OCI-LY7 (cell line): ENCODE data around the gene ZSCAN25. TPM values are rescaled to one million over a fixed set of nuclear protein-coding genes. Genes with fewer than 3 reads are reported as not detected.

Source experiments
- BruUV-seq: library from RNA; stranded (reverse); fragments of 400-500 nt; replicated peaks from 2 replicates; lab custom pipeline; 2021; lab: Mats Ljungman, UMichigan
- CTCF ChIA-PET: fragments of 300-600 bp; sonication (Branson Sonifier 250); formaldehyde crosslinking; loops from one replicate; lab custom pipeline; 2022; ENCODE audit warnings: antibody characterized with exemption; ENCODE audit not compliant: unreplicated experiment; lab: Charles Lee
- POLR2A ChIA-PET: fragments of 300-600 bp; sonication (Branson Sonifier 250); formaldehyde crosslinking; loops from one replicate; lab custom pipeline; 2022; ENCODE audit warnings: antibody characterized with exemption; lab: Charles Lee
- DNase-seq: peaks from one replicate; pipeline ENCODE4 v3.0.0-alpha.2; 2015; ENCODE audit warnings: low spot score
- H2AFZ ChIP-seq: fragments of 200-600 bp; sonication (generic), shearing (Covaris generic); 2 replicates; pipeline ENCODE4 v1.6.1; 2014; ENCODE audit warnings: mild to moderate bottlenecking, antibody characterized with exemption, low read length, moderate library complexity
- H3K27ac ChIP-seq: fragments of 200-600 bp; sonication (generic); 2 replicates; pipeline ENCODE4 v1.5.1; 2014; ENCODE audit warnings: mixed run types, low read depth, mild to moderate bottlenecking, moderate library complexity, low read length, inconsistent platforms; ENCODE audit not compliant: poor library complexity, severe bottlenecking
- H3K36me3 ChIP-seq: fragments of 200-600 bp; sonication (generic); 2 replicates; pipeline ENCODE4 v1.6.1; 2014; ENCODE audit warnings: mild to moderate bottlenecking, antibody characterized with exemption, low read length, moderate library complexity, mixed read lengths; ENCODE audit not compliant: insufficient read depth
- H3K4me1 ChIP-seq: fragments of 200-600 bp; sonication (generic); 2 replicates; pipeline ENCODE4 v1.5.1; 2014; ENCODE audit warnings: mild to moderate bottlenecking, low read length; ENCODE audit not compliant: insufficient read depth, poor library complexity, severe bottlenecking
- H3K4me2 ChIP-seq: fragments of 200-600 bp; sonication (generic); 2 replicates; pipeline ENCODE4 v1.6.1; 2014; ENCODE audit warnings: mild to moderate bottlenecking, low read length
- H3K4me3 ChIP-seq: fragments of 200-600 bp; sonication (generic); 2 replicates; pipeline ENCODE4 v1.5.1; 2014; ENCODE audit warnings: mild to moderate bottlenecking, low read depth, low read length; ENCODE audit not compliant: poor library complexity, severe bottlenecking
- H3K79me2 ChIP-seq: fragments of 200-600 bp; sonication (generic); 2 replicates; pipeline ENCODE4 v1.6.1; 2016; ENCODE audit warnings: low read depth, mild to moderate bottlenecking, low read length, moderate library complexity, mixed read lengths; ENCODE audit not compliant: insufficient read depth
- H3K9me2 ChIP-seq: fragments of 200-600 bp; sonication (generic); 2 replicates; pipeline ENCODE4 v1.6.1; 2016; ENCODE audit warnings: mild to moderate bottlenecking, low read length, mixed read lengths; ENCODE audit not compliant: insufficient read depth
- H3K9me3 ChIP-seq: fragments of 200-600 bp; sonication (generic); 2 replicates; pipeline ENCODE4 v1.6.1; 2014; ENCODE audit warnings: mild to moderate bottlenecking, mixed run types, low read length, mixed read lengths
- H4K20me1 ChIP-seq: fragments of 200-600 bp; sonication (generic); 2 replicates; pipeline ENCODE4 v1.6.1; 2014; ENCODE audit warnings: mild to moderate bottlenecking, antibody characterized with exemption, low read length, moderate library complexity, mixed read lengths; ENCODE audit not compliant: insufficient read depth
- EZH2phosphoT487 ChIP-seq: fragments of 200-600 bp; sonication (generic); IDR thresholded peaks from 2 replicates; pipeline ENCODE4 v1.6.1; 2018; ENCODE audit warnings: low read depth, borderline replicate concordance, mild to moderate bottlenecking, mixed run types, antibody characterized with exemption, low read length, moderate library complexity, mixed read lengths
- intact Hi-C: fragments of 100-400 bp; cut with micrococcal nuclease; formaldehyde crosslinking; loops from one replicate; pipeline ENCODE4 v1.10.0; 2022; ENCODE audit not compliant: unreplicated experiment
- total RNA-seq, 2 experiments: library from RNA; depleted of rRNA in 1 of 2; stranded (reverse); fragments of >200 nt in 1 of 2; shearing (Covaris generic) in 1 of 2; gene quantifications; 2 replicates each; pipeline ENCODE4 v1.2.3, GENCODE V29; 2014 to 2022
- TF ChIP-seq, protein P1 (sequence below): fragments of 200-600 bp; sonication (generic); conservative IDR thresholded peaks from 2 replicates; pipeline ENCODE4 v1.5.1; 2014; ENCODE audit warnings: mild to moderate bottlenecking, antibody characterized with exemption, low read length, moderate library complexity, mixed read lengths

The ZSCAN25 gene
- total RNA-seq, 2 experiments from 2014 or later = 12.0 to 14.3 TPM

DNA sequence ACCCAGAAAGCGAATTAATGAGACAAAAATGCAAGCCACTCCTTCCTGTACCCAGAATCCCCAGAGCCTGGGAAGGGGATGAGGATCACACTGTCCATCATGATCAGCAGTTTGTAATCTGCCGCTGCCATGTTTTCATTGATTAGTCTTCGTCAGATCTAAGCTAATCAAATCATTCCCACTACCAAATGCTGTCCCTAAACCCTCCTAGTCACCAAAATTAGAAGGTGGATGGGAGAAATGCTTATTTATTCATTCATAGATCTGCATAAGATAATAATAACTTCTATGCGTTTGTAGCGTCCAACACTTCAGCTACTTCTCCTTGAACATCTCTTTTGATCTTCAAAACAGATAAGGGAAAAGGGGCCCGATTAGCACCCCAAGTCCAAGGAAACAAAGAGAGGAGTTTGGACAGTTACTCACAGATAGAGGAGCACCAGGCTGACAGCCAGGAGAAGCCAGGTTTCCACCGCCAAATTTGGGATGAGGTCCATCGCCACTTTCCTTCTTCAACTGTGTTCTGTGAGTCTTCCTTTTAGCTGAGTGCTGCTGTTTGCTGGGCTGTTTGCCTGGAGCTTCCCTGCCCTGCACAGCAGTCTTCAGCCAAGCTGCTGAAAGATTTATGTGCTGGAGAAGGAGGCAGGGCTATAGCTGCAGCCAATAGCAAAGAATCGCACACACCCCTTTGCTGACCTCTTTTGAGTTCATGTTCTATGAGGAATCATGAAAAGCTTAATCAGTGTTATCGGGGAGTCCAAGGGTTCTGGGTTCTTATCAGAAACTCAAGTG lies 62.9 kb downstream of the ZSCAN25 start, which contains the start of gene CYP3A5:
TSS of gene CYP3A5 (minus strand) at position 597 of the 792 bp plus-strand sequence. CDS start at position 497, 100 bp downstream.
- DNase-seq = no peak
- no peak for TF ChIP-seq EZH2phosphoT487
- TF ChIP-seq, protein P1, sequence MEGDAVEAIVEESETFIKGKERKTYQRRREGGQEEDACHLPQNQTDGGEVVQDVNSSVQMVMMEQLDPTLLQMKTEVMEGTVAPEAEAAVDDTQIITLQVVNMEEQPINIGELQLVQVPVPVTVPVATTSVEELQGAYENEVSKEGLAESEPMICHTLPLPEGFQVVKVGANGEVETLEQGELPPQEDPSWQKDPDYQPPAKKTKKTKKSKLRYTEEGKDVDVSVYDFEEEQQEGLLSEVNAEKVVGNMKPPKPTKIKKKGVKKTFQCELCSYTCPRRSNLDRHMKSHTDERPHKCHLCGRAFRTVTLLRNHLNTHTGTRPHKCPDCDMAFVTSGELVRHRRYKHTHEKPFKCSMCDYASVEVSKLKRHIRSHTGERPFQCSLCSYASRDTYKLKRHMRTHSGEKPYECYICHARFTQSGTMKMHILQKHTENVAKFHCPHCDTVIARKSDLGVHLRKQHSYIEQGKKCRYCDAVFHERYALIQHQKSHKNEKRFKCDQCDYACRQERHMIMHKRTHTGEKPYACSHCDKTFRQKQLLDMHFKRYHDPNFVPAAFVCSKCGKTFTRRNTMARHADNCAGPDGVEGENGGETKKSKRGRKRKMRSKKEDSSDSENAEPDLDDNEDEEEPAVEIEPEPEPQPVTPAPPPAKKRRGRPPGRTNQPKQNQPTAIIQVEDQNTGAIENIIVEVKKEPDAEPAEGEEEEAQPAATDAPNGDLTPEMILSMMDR = no peak
- H3K4me2 ChIP-seq = no peak within 1 kb of the TSS
- POLR2A ChIA-PET = no interaction called here
- no peak within 1 kb of the TSS for H2AFZ ChIP-seq
- H3K36me3 ChIP-seq = no peaks in the 10 kb centered on the region
- H3K27ac ChIP-seq = no peak within 1 kb of the TSS
- H3K9me3 ChIP-seq = no peaks in the 10 kb centered on the region
- H3K9me2 ChIP-seq = no peaks in the 10 kb centered on the region
- intact Hi-C loops = no loop called here
- no peak within 1 kb of the TSS for H3K4me3 ChIP-seq
- H3K4me1 ChIP-seq = no peaks in the 10 kb centered on the region
- CTCF ChIA-PET = no interaction called here
- BruUV-seq = no TSS peak
- H3K79me2 ChIP-seq = no peaks in the 10 kb centered on the region
- H4K20me1 ChIP-seq = no peaks in the 10 kb centered on the region

Other genes starting within 250 kb of the ZSCAN25 start
- 174 and 191 TPM in 2 replicates for gene ARPC1B, start 242.2 kb upstream of the ZSCAN25 start, total RNA-seq (2014; rRNA removed; shearing (Covaris generic))
- 168 and 169 TPM in 2 replicates for gene ARPC1B, start 242.2 kb upstream of the ZSCAN25 start, total RNA-seq (2022)
- gene PDAP1, start 208.3 kb upstream of the ZSCAN25 start, total RNA-seq (2014; rRNA removed; shearing (Covaris generic)) = 33.7 and 50.0 TPM in 2 replicates
- gene PDAP1, start 208.3 kb upstream of the ZSCAN25 start, total RNA-seq (2022) = 132 and 135 TPM in 2 replicates
- gene BUD31, start 208.0 kb upstream of the ZSCAN25 start, total RNA-seq (2014; rRNA removed; shearing (Covaris generic)) = 104 and 118 TPM in 2 replicates
- 100 and 114 TPM in 2 replicates for gene BUD31, start 208.0 kb upstream of the ZSCAN25 start, total RNA-seq (2022)
- gene PTCD1, start 178.1 kb upstream of the ZSCAN25 start, total RNA-seq (2014; rRNA removed; shearing (Covaris generic)) = 11.0 and 11.1 TPM in 2 replicates
- 7.6 and 11.3 TPM in 2 replicates for gene PTCD1, start 178.1 kb upstream of the ZSCAN25 start, total RNA-seq (2022)
- gene CPSF4, start 178.0 kb upstream of the ZSCAN25 start, total RNA-seq (2014; rRNA removed; shearing (Covaris generic)) = 75.3 and 84.4 TPM in 2 replicates
- gene CPSF4, start 178.0 kb upstream of the ZSCAN25 start, total RNA-seq (2022) = 88.6 and 91.9 TPM in 2 replicates
- gene ATP5MF, start 150.8 kb upstream of the ZSCAN25 start, total RNA-seq (2014; rRNA removed; shearing (Covaris generic)) = 756 and 900 TPM in 2 replicates
- 387 and 463 TPM in 2 replicates for gene ATP5MF, start 150.8 kb upstream of the ZSCAN25 start, total RNA-seq (2022)
- 23.2 and 32.2 TPM in 2 replicates for gene ZNF789, start 144.1 kb upstream of the ZSCAN25 start, total RNA-seq (2014; rRNA removed; shearing (Covaris generic))
- gene ZNF789, start 144.1 kb upstream of the ZSCAN25 start, total RNA-seq (2022) = 57.4 and 59.6 TPM in 2 replicates
- 23.5 and 26.8 TPM in 2 replicates for gene ZNF394, start 116.7 kb upstream of the ZSCAN25 start, total RNA-seq (2014; rRNA removed; shearing (Covaris generic))
- gene ZNF394, start 116.7 kb upstream of the ZSCAN25 start, total RNA-seq (2022) = 35.3 and 35.4 TPM in 2 replicates
- 11.4 and 12.2 TPM in 2 replicates for gene ZKSCAN5, start 112.3 kb upstream of the ZSCAN25 start, total RNA-seq (2014; rRNA removed; shearing (Covaris generic))
- gene ZKSCAN5, start 112.3 kb upstream of the ZSCAN25 start, total RNA-seq (2022) = 13.7 and 14.5 TPM in 2 replicates
- gene FAM200A, start 64.8 kb upstream of the ZSCAN25 start, total RNA-seq (2014; rRNA removed; shearing (Covaris generic)) = 4.2 and 5.5 TPM in 2 replicates
- gene FAM200A, start 64.8 kb upstream of the ZSCAN25 start, total RNA-seq (2022) = 7.3 and 7.9 TPM in 2 replicates
- gene ZNF655, start 58.3 kb upstream of the ZSCAN25 start, total RNA-seq (2014; rRNA removed; shearing (Covaris generic)) = 64.1 and 100 TPM in 2 replicates
- 79.7 and 84.7 TPM in 2 replicates for gene ZNF655, start 58.3 kb upstream of the ZSCAN25 start, total RNA-seq (2022)
- gene TMEM225B, start 18.7 kb upstream of the ZSCAN25 start, total RNA-seq (2014; rRNA removed; shearing (Covaris generic)) = 1.4 and 2.4 TPM in 2 replicates
- gene TMEM225B, start 18.7 kb upstream of the ZSCAN25 start, total RNA-seq (2022) = 2.4 and 3.9 TPM in 2 replicates
- gene CYP3A5, start 63.0 kb downstream of the ZSCAN25 start, total RNA-seq (2014; rRNA removed; shearing (Covaris generic)) = not detected in 2 replicates
- not detected in 2 replicates for gene CYP3A5, start 63.0 kb downstream of the ZSCAN25 start, total RNA-seq (2022)
- not detected in 2 replicates for gene CYP3A7, start 118.2 kb downstream of the ZSCAN25 start, total RNA-seq (2014; rRNA removed; shearing (Covaris generic))
- gene CYP3A7, start 118.2 kb downstream of the ZSCAN25 start, total RNA-seq (2022) = not detected in 2 replicates
- gene CYP3A4, start 167.2 kb downstream of the ZSCAN25 start, total RNA-seq (2014; rRNA removed; shearing (Covaris generic)) = not detected in 2 replicates
- not detected in 2 replicates for gene CYP3A4, start 167.2 kb downstream of the ZSCAN25 start, total RNA-seq (2022)
- gene CYP3A43, start 211.1 kb downstream of the ZSCAN25 start, total RNA-seq (2014; rRNA removed; shearing (Covaris generic)) = not detected in 2 replicates
- not detected in 2 replicates for gene CYP3A43, start 211.1 kb downstream of the ZSCAN25 start, total RNA-seq (2022)